Left hindlimb (tissue), 1 donor: Measurements from ENCODE around the gene PIP5K1C.

Experiments
- DNase-seq: peaks from one replicate; pipeline ENCODE4 v3.0.0-alpha.2; 2018

Gene PIP5K1C, protein sequence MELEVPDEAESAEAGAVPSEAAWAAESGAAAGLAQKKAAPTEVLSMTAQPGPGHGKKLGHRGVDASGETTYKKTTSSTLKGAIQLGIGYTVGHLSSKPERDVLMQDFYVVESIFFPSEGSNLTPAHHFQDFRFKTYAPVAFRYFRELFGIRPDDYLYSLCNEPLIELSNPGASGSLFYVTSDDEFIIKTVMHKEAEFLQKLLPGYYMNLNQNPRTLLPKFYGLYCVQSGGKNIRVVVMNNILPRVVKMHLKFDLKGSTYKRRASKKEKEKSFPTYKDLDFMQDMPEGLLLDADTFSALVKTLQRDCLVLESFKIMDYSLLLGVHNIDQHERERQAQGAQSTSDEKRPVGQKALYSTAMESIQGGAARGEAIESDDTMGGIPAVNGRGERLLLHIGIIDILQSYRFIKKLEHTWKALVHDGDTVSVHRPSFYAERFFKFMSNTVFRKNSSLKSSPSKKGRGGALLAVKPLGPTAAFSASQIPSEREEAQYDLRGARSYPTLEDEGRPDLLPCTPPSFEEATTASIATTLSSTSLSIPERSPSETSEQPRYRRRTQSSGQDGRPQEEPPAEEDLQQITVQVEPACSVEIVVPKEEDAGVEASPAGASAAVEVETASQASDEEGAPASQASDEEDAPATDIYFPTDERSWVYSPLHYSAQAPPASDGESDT

DNA sequence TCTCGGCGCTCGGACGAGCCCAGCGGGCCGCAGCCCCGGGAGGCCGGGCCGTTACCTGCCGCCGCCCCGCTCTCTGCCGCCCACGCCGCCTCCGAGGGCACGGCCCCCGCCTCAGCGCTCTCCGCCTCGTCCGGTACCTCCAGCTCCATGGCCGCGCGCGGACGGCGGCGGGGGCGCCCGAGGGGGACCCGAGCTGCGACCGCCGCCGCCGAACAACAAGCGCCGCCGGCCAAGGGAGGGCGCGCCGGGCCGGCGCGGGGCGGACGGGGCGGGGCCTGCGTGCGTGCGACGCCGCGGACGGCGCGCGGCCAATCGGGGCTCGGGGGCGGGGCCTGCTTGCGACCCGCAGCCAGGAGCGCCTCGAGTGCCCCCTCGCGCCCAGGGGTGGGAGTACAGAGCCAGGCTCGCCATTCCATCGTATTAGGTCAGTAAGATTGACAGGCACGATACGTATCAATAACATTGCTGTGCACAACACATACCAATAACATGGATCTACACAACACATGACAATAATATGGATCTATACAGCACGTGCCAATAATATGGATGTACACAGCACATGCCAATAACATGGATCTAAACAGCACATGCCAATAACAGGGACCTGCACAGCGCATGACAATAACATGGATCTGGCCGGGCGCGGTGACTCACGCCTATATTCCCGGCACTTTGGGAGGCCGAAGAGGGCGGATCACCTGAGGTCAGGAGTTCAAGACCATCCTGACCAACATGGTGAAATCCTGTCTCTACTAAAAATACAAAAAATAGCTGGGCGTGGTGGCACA is at the start of gene PIP5K1C:
Gene PIP5K1C (minus strand): TSS at position 227 of the 791 bp plus-strand sequence. CDS start 78 bp downstream, at position 149.
- peak; percentile 90 for DNase-seq

DNA sequence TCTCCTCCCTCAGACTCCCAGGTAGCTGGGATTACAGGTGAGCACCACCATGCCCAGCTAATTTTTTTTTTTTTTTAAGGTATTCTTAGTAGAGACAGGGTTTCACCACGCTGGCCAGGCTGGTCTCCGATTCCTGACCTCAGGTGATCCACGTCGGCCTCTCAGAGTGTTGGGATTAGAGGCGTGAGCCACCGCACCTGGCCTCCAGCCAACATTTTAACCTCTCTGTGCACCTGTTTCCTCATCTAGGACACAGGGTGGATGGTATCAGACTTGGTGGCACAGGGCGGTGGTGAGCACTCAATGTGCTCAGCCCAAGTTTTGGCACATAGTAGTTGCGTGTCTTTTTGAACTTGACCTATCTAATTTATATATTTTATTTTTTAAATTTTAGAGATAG is 48.7 kb upstream of the PIP5K1C start:
- no peak for DNase-seq

DNA sequence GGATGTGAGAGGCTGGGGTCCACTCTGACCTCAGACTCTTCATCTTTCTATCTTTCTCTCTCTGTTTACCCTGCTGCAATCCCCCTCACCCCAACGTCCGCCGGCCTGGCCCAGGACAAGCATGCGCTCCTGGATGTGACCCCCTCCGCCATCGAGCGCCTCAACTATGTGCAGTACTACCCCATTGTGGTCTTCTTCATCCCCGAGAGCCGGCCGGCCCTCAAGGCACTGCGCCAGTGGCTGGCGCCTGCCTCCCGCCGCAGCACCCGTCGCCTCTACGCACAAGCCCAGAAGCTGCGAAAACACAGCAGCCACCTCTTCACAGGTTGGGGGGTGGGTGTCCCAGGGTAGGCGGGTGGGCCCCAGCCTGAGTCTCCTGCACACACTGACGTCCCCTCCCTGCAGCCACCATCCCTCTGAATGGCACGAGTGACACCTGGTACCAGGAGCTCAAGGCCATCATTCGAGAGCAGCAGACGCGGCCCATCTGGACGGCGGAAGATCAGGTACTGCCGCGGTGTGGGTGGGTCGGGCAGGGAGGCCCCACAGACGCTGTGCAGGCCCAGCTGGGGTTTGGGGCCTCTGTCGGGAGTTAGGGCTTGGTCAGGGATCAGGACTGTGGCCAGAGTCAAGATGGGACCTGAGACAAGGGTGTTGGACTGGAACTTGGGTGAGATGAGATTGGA is 46.2 kb upstream of the PIP5K1C start:
- no peak for DNase-seq

DNA sequence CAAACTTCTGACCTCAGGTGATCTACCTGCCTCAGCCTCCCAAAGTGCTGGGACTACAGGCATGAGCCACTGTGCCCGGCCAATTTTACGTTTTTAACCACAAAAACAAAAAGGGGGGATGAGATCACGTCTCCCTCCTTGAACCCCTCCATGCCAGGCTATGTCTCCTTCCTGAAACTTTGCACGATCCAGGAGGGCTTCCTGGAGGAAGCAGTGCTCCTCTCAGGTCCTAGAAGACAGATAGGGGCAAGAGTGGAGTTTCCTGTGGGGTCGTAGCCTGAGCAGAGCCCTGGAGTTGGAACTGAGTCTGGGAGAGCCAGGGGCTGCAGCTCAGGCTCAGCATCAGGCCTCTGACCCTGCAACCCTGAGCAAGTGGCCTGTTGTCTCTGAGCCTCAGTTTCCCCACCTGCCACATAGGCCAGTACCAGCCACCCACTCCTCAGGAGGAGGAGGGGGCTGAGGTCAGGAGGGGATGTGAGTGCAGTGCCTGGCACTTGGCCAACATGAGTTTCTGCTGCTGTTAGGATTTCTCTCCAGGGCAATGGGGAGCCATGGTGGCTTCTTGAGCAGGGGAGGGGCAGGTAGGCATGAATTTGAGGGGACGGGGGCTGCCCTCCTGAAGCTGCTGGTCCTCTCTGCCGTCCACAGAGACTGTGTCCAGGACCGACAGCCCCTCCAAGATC is 45.2 kb upstream of the PIP5K1C start:
- DNase-seq: no peak

DNA sequence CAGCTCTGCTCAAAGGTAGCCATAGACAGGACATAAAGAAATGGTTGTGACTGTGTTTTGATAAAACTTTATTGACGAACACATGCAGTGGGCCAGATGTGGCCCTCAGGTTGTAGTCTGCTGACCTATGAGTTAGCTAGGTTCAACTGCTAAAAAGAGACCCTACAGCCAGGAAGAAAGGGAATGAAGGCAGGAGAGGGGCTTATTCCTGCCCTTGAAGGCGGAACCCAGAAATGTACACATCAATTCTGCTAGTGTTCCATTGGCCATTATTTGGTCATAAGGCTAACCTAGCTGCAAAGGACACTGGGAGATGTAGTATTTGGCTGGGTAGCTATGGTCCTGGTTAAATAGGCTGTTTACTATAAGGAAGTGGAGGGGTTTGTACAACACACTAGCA is 43.2 kb upstream of the PIP5K1C start:
- no peak for DNase-seq

DNA sequence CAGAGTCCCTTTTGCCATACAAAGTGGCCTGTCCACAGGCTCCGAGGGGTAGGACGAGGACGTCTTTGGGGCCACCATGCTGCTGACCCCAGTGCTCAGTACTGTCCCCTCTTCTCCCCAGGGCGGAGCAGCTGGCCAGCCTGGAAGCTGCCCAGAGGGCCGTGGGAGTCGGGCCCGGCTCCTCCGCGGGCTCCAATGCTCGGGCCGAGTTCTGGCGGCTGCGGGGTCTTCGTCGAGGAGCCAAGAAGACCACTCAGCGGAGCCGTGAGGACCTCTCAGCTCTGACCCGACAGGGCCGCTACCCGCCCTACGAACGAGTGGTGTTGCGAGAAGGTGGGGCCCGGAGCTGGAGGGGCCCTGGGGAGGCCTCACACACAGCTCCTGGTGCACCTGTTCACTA is 40.2 kb upstream of the PIP5K1C start:
- no peak for DNase-seq

DNA sequence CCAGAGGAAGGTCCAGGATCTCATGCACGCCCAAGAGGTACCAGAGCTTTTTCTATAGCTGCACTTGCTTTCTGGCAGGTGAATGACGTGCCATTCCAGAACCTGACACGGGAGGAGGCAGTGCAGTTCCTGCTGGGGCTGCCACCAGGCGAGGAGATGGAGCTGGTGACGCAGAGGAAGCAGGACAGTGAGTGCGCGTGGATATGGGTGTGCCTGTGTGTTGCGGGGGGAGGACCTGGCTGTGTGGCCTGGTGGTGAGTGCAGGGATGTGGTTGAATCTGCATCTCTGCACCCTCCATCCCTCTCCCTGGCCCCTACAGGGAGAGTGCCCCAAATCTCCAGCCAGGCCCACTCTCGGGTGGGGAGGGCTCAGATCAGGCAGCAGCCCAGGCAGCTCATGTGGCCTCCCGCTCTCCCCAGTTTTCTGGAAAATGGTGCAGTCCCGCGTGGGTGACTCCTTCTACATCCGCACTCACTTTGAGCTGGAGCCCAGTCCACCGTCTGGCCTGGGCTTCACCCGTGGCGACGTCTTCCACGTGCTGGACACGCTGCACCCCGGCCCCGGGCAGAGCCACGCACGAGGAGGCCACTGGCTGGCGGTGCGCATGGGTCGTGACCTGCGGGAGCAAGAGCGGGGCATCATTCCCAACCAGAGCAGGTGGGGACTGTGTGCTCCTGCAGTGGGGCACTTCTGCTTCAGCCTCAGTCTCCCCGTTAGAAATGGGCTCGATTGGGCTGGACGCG is 38.4 kb upstream of the PIP5K1C start:
- no peak for DNase-seq

DNA sequence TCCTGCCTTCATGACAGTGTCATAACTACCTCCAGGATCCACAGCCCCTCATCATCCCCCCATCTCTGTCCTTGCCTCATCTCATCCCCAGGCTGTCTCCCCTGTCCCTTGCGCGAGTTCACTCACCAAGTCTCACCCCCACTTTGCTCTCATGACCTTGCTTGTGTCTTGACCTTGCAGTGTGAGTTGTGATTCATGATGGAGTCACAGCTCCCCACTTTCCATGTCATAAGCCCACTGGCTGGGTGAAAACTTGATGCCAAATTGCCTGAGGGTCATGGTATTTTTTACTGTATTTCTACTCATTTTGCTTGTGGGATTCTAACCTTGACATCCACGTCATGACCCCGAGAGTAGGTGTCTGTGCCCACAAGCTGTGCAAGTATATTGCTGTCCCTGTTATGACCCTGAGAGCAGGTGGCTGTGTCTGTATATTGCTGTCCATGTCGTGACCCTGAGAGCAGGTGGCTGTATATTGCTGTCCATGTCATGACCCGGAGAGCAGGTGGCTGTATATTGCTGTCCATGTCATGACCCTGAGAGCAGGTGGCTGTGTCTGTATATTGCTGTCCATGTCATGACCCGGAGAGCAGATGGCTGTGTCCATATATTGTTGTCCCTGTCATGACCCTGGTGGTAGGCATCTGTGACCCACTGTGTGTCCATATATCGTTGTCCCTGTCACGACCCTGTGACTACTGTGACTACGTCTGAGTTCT is 37.4 kb upstream of the PIP5K1C start:
- no peak for DNase-seq

DNA sequence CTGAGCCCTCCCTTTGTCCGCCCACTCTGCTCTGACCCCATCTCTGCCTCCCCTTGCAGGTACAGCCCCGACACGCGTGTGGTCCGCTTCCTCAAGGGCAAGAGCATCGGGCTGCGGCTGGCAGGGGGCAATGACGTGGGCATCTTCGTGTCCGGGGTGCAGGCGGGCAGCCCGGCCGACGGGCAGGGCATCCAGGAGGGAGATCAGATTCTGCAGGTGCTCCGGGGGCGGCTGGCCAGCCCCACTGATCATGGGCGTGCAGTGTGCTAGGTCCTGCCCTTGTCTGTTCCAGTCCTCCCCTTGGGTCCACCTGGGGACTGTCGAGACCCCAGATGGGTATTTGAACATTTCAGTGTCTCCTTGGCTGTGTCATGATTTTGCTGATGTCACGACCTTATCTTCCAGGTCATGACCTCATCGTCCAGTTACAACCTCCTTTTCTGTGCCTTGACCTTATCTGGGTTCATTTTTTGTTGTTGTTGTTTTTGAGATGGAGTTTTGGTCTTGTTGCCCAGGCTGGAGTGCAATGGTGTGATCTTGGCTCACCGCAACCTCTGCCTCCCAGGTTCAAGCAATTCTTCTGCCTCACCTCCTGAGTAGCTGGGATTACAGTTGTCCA is 35.9 kb upstream of the PIP5K1C start:
- no peak for DNase-seq

DNA sequence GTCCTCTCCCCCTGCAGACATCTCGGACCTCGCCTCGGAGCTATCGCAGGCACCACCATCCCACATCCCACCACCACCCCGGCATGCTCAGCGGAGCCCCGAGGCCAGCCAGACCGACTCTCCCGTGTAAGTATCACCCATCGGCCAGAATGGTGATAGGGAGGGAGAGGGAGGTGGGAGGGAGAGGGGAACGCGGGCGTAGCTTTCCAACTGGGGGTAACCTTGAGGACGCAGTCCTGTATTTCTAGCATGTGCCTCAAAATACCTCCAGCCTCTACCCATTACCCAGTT is 34.0 kb upstream of the PIP5K1C start:
- DNase-seq: no peak

DNA sequence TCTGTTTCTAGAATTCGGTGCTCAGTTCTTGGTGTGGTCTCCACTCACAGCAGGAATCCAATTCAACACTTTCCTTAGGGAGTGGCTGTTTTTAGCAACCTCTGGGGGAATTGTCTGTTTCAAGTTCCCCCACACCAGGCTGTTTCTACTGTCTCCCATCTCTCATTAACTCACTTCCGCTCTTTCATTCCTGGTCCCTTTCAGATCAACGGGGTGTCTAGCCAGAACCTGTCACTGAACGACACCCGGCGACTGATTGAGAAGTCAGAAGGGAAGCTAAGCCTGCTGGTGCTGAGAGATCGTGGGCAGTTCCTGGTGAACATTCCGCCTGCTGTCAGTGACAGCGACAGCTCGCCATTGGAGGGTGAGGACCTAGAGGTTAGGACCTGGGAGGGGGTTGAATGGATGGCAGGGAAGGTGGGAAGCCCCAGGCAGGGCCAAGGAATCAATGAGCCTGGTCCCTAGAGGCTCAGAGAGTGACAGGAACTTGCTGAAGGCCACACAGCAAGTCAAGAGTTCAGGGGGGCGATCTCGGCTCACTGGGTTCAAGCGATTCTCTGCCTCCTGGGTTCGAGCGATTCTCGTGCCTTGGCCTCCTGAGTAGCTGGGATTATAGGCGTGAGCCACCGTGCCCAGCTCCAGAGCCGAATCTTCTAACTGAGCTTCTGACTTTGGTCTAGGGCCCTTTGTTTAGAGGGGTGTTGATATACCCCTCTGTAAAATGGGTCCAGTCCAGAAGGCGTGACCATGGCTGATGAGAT is 33.5 kb upstream of the PIP5K1C start:
- DNase-seq: no peak

DNA sequence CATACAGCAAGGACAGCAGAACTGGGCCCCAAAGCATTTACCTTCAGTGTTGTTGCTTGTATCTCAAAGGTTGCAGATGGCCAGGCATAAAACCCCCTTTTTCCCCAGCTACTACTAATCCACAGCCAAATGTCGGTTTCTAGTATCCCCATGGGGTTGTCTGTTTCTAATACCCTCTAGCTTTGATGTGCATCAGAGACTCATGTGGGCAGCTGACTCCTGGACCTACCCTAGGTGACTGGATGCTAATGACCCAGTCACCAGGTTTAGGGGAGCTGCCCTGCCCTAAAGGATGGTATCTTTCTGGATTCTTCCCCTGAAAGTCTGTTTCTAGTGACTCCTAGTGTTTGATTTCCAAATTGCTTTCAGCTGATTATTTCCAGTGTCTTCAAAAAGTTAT is 31.8 kb upstream of the PIP5K1C start:
- no peak for DNase-seq

DNA sequence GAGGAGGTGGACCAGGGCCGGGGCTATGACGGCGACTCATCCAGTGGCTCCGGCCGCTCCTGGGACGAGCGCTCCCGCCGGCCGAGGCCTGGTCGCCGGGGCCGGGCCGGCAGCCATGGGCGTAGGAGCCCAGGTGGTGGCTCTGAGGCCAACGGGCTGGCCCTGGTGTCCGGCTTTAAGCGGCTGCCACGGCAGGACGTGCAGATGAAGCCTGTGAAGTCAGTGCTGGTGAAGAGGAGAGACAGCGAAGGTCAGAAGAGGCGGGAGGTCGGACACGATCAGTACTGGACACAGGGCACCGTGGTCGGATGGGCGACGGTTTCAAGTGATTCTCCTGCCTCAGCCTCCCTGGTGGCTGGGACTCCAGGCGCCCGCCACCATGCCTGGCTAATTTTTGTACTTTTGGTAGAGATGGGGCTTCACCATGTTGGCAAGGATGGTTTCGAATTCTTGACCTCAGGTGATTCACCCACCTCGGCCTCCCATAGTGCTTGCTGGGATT is 30.2 kb upstream of the PIP5K1C start:
- no peak for DNase-seq

DNA sequence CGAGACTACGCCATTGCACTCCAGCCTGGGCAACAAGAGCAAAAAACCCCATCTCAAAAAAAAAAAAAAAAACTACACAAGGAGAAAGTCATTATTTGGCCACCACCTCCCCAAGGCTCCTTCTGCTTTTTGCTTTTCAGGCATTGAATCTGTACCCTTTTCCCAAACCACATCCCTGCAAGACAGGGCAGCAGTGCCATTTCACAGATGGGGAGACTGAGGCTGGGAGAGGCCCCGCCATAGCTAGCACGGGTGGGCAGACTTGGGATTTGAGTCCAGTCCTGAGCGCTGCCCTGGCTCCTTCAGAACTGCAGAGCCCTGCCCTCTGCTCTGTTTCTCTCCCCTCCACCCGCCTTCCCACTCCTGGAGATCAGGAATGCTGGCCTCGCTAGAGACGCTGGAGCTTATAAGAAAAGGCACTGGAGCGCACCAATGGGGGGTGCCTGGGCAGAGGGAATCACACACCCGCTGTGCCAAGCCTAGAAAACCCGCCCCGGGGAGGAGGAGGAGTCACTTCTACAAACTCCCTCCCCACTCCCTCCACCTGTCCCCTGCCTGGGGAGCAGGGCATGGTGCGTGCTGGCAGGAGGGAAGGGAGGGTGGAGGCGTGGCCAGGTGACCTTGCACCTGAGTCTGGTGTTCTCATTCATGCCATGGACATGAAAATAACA is 25.5 kb upstream of the PIP5K1C start:
- DNase-seq: no peak

DNA sequence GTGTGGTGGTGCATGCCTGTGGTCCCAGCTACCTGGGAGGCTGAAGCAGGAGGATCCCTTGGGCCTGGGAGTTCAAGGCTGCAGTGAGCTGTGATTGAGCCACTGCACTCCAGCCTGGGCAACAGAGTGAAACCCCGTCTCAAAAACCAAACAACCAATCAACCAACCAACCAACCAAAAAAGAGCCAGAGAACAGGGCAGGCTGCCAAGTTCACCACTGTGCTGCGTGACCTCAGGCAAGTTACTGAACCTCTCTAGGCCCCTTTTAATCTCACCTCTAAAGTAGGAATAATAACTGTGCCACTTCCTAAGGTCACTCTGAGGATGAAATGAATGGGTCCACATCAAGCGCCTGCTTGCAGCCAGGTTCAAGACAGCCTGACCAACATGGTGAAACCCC is 24.9 kb upstream of the PIP5K1C start:
- DNase-seq: no peak

DNA sequence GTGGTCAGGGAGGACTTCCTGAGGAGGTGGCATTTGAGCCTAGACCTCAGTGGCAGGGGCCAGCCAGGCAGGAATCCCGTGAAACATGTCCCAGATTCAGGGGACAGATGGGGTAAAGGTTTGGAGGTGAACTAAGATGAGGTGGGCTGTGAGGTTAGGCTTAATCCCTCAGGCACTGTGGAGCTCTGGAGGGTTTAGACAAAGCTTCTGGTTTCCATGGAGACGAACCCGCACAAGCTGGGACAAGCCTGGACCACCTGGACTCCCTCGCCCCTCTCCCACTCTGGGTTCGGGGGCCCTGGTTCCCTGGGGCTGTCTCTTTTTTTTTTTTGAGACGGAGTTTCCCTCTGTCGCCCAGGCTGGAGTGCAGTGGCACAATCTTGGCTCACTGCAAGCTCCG is 23.6 kb upstream of the PIP5K1C start:
- no peak for DNase-seq

DNA sequence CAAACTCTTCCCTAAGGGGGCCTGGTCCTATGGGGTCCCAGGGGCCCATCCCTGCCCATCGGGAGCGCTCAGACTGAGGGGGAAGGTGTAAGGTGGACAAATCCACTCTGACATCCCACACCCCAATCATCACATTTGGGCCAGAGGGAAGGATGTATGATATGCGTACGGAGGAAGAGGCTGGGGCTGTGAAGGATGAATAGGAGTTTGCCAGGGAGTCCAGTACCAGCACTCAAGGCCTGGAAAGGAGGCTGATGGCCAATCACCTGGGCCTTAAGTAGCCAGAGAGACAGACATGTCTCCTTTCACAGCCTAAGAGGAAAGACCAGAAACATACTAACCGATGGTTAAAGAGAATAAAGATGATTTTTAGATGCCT is 22.8 kb upstream of the PIP5K1C start:
- DNase-seq: no peak

DNA sequence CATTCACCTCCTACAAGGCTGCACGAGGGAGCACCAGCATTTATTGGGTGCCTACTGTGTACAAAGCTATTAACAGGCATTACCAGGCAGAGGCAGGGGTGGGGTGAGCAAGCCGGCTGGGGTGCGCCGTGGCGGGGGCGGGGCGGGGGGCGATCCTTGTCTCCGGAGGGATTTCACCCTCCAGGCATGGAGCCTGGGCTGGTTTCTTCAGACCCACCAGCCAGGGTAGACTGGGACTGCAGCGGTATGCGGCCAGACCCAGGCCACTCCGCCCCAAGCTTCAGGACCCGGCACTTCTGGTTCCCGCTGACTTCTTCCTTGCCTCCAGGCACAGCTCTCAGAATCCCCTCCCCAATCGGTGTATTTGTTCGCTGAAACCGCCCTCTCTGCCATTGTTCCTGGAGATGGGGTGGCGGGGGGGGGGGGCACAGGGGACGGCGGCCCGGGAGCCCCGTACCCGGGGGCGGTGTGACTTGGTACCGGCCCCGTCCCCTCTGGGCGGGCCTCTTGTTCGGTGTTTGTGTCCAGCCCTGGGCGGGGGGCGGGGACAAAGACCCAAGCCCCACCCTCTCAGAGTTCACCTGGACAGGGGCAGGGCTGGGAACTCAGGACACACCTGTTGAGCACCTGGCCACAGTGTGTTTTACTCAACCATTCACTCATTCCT is 22.3 kb upstream of the PIP5K1C start:
- DNase-seq: no peak
